Trophoblast cell (in vitro differentiated cells and primary cell): ENCODE measurements around the gene LRP1.

Source experiments
- DNase-seq, 2 donors: peaks; one replicate each; pipeline ENCODE4 v3.0.0-alpha.2; 2016
- H2AFZ ChIP-seq: 2 replicates; pipeline ENCODE4 v1.6.1; 2013; ENCODE audit warnings: low read length, moderate library complexity, mild to moderate bottlenecking; ENCODE audit not compliant: insufficient read depth, poor library complexity
- H2AK5ac ChIP-seq: 2 replicates; pipeline ENCODE4 v1.6.1; 2013; ENCODE audit warnings: mild to moderate bottlenecking, low read length
- H2BK120ac ChIP-seq: 2 replicates; pipeline ENCODE4 v1.6.1; 2013; ENCODE audit warnings: low read length, mild to moderate bottlenecking, moderate library complexity; ENCODE audit not compliant: insufficient read depth, poor library complexity
- H2BK12ac ChIP-seq: 2 replicates; pipeline ENCODE4 v1.6.1; 2013; ENCODE audit warnings: mild to moderate bottlenecking, low read length, moderate library complexity
- H2BK5ac ChIP-seq: 2 replicates; pipeline ENCODE4 v1.6.1; 2013; ENCODE audit warnings: low read length, low read depth, moderate library complexity, mild to moderate bottlenecking; ENCODE audit not compliant: poor library complexity
- H3K14ac ChIP-seq: 2 replicates; pipeline ENCODE4 v1.6.1; 2013; ENCODE audit warnings: mild to moderate bottlenecking, low read length
- H3K18ac ChIP-seq: 2 replicates; pipeline ENCODE4 v1.6.1; 2013; ENCODE audit warnings: mild to moderate bottlenecking, low read length
- H3K23ac ChIP-seq: 2 replicates; pipeline ENCODE4 v1.6.1; 2013; ENCODE audit warnings: low read length
- H3K27ac ChIP-seq: 2 replicates; pipeline ENCODE4 v1.5.1; 2013; ENCODE audit warnings: low read depth, mild to moderate bottlenecking, inconsistent platforms, low read length, moderate library complexity
- H3K27me3 ChIP-seq: 2 replicates; pipeline ENCODE4 v1.6.1; 2013; ENCODE audit warnings: inconsistent platforms, mild to moderate bottlenecking, low read length, moderate library complexity; ENCODE audit not compliant: insufficient read depth
- H3K36me3 ChIP-seq, 2 experiments: 1 replicate in 1 of 2; 2 replicates in 1 of 2; pipeline ENCODE4 v1.6.1; 2013; ENCODE audit warnings: low read length in 2 of 2, mild to moderate bottlenecking in 2 of 2, moderate library complexity in 1 of 2; ENCODE audit not compliant: insufficient read depth in 2 of 2, control insufficient read depth in 1 of 2
- H3K4ac ChIP-seq: 2 replicates; pipeline ENCODE4 v1.6.1; 2013; ENCODE audit warnings: low read depth, mild to moderate bottlenecking, low read length, moderate library complexity
- H3K4me1 ChIP-seq, 2 experiments: 1 replicate in 1 of 2; 2 replicates in 1 of 2; pipeline ENCODE4 v1.6.1; 2013; ENCODE audit warnings: low read length in 2 of 2, mild to moderate bottlenecking in 2 of 2, moderate library complexity in 1 of 2; ENCODE audit not compliant: insufficient read depth in 2 of 2, control insufficient read depth in 1 of 2
- H3K4me2 ChIP-seq: 2 replicates; pipeline ENCODE4 v1.6.1; 2013; ENCODE audit warnings: inconsistent platforms, mild to moderate bottlenecking, low read length, moderate library complexity
- H3K4me3 ChIP-seq: 2 replicates; pipeline ENCODE4 v1.5.1; 2013; ENCODE audit warnings: mild to moderate bottlenecking, low read depth, low read length, inconsistent platforms
- H3K79me1 ChIP-seq: one replicate; pipeline ENCODE4 v1.6.1; 2013; ENCODE audit warnings: low read length
- H3K79me2 ChIP-seq: 2 replicates; pipeline ENCODE4 v1.6.1; 2013; ENCODE audit warnings: low read length, mild to moderate bottlenecking; ENCODE audit not compliant: control insufficient read depth, insufficient read depth, poor library complexity
- H3K9ac ChIP-seq: 2 replicates; pipeline ENCODE4 v1.6.1; 2013; ENCODE audit warnings: mild to moderate bottlenecking, low read length
- H3K9me3 ChIP-seq: 2 replicates; pipeline ENCODE4 v1.6.1; 2013; ENCODE audit warnings: low read depth, mild to moderate bottlenecking, control low read depth, inconsistent platforms, low read length; ENCODE audit not compliant: insufficient read depth
- H4K12ac ChIP-seq: 2 replicates; pipeline ENCODE4 v1.6.1; 2013; ENCODE audit warnings: low read depth, mild to moderate bottlenecking, low read length, moderate library complexity
- H4K8ac ChIP-seq: 2 replicates; pipeline ENCODE4 v1.6.1; 2013; ENCODE audit warnings: low read depth, mild to moderate bottlenecking, low read length, moderate library complexity
- H4K91ac ChIP-seq: one replicate; pipeline ENCODE4 v1.6.1; 2013; ENCODE audit warnings: low read depth, mild to moderate bottlenecking, low read length, moderate library complexity
- WGBS: extraction: QIAGEN DNeasy Blood & Tissue Kit; methylation state at CpG from one replicate; pipeline ENCODE4 v1.1.7; 2013; ENCODE audit warnings: missing lambda C conversion rate; ENCODE audit not compliant: insufficient read length, insufficient coverage; ENCODE audit errors: extremely low coverage; 5-methylcytosine and 5-hydroxymethylcytosine counted together

LRP1 gene

DNA sequence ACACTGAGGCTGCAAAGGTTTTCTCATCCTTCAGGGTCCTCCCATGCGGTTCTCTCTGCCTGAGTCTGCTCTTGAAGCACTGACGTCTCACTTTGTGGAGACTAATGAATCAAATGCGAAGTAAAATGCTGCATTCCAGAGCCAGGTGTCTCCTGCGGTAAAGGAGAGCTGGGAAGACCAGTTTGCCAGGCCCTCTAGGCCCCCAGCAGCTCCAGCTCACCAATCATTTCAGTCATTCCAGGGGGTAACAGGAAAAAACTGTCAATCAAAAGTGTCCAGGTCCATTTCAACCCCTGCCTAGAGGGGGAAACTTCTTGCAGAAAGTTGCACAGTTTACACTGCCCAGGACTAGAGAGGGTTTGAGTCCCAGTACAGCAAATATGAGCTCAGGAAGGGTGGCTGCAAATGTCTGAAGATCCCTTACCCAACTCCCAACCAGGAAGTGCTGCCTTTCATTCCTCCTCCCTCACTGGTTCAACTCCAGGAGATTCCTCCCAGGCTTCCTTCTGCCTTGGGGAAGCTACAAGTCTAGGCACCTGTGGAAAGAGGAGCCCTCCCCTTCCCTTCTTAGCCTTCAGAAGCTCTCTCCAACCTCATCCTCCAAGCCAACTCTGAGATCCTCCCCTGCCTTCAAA, 85.6 kb downstream of the LRP1 start:
- peaks cover 17 to 35% of the 10 kb centered on the region in 2 experiments for H3K4me1 ChIP-seq
- H4K91ac ChIP-seq, result no peak overlapping the region
- H2BK5ac ChIP-seq, result no peak overlapping the region
- H2AFZ ChIP-seq, result peak overlapping the region; percentile 18
- no peak overlapping the region for H4K12ac ChIP-seq
- peak; percentile 73 to 88 for DNase-seq
- H2BK12ac ChIP-seq, result no peak overlapping the region
- no peaks in the 10 kb centered on the region for H3K79me2 ChIP-seq
- peaks cover 37% of the 10 kb centered on the region for H3K27me3 ChIP-seq
- peak overlapping the region; percentile 33 for H3K27ac ChIP-seq
- H2AK5ac ChIP-seq, result no peak overlapping the region
- no peak overlapping the region for H3K23ac ChIP-seq
- H4K8ac ChIP-seq, result no peak overlapping the region
- WGBS, result no CpG with 5 or more reads among the region's 4 CpGs
- H3K4ac ChIP-seq, result no peak overlapping the region
- no peak overlapping the region for H3K9ac ChIP-seq
- H3K18ac ChIP-seq, result no peak overlapping the region
- H3K36me3 ChIP-seq, result peaks cover 38 to 42% of the 10 kb centered on the region in 2 experiments
- peaks cover 10% of the 10 kb centered on the region for H3K9me3 ChIP-seq
- H3K79me1 ChIP-seq, result no peaks in the 10 kb centered on the region
- no peak overlapping the region for H3K4me3 ChIP-seq
- no peak overlapping the region for H2BK120ac ChIP-seq
- H3K4me2 ChIP-seq, result peak overlapping the region; percentile 67
- no peak overlapping the region for H3K14ac ChIP-seq

DNA sequence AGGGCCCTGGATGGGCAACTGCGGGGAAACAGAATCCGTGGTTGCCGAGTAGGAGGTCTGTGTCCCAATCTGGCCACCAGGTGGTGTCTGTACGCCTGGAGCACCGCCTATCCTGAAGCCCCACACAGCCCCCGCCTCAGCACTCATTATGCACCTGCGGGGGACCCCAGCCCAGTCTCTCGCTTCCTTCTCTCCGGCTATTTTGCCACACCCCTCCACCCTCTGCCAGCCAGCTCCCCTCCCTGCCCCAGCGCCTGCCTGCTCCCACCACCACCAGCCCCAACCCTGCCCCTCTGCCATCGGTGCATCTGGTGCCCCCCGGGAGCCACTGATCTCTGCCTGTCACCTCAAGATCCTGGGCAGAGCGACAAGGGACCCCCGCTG, 86.1 kb downstream of the LRP1 start:
- no CpG with 5 or more reads among the region's 14 CpGs for WGBS
- H3K18ac ChIP-seq, result no peak overlapping the region
- H3K4me2 ChIP-seq, result peak overlapping the region; percentile 67
- no peak overlapping the region for H3K23ac ChIP-seq
- H2BK5ac ChIP-seq, result no peak overlapping the region
- H2AK5ac ChIP-seq, result no peak overlapping the region
- H2BK12ac ChIP-seq, result no peak overlapping the region
- no peak overlapping the region for H4K8ac ChIP-seq
- peaks cover 10% of the 10 kb centered on the region for H3K9me3 ChIP-seq
- no peak overlapping the region for H3K9ac ChIP-seq
- no peak overlapping the region for H3K14ac ChIP-seq
- H3K4me3 ChIP-seq, result no peak overlapping the region
- peak overlapping the region; percentile 18 for H2AFZ ChIP-seq
- peak; percentile 56 to 76 for DNase-seq
- H3K79me2 ChIP-seq, result no peaks in the 10 kb centered on the region
- no peaks in the 10 kb centered on the region for H3K79me1 ChIP-seq
- peak overlapping the region; percentile 6 for H3K27ac ChIP-seq
- no peak overlapping the region for H4K12ac ChIP-seq
- no peak overlapping the region for H2BK120ac ChIP-seq
- H3K27me3 ChIP-seq, result peaks cover 42% of the 10 kb centered on the region
- peaks cover 17 to 35% of the 10 kb centered on the region in 2 experiments for H3K4me1 ChIP-seq
- H3K36me3 ChIP-seq, result peaks cover 33 to 36% of the 10 kb centered on the region in 2 experiments
- no peak overlapping the region for H3K4ac ChIP-seq
- no peak overlapping the region for H4K91ac ChIP-seq

DNA sequence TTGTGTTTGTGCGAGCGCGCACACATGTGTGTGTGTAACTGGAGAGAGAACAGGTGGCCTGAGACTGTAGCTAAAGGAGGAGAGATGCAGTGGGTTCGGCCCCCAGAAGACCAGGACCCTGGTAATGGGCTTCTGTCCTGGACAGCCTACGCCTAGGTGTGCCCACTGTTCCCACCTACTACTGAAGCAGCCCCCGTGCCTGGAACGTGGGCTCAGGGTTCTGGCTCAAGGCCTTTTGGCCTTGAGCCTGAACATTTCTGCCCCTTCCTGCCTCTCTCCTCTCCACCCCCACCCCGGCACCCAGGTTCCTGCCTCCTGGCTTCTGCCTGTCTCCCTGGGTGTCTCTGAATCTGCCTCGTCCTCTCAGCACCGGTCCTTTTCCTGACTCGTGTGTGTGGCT, 86.8 kb downstream of the LRP1 start:
- peaks cover 12% of the 10 kb centered on the region for H3K9me3 ChIP-seq
- H2AFZ ChIP-seq, result no peak overlapping the region
- H3K4me3 ChIP-seq, result no peak overlapping the region
- H2BK5ac ChIP-seq, result no peak overlapping the region
- H3K79me1 ChIP-seq, result no peaks in the 10 kb centered on the region
- no peak overlapping the region for H3K4ac ChIP-seq
- no peak overlapping the region for H3K14ac ChIP-seq
- no peak overlapping the region for H3K27ac ChIP-seq
- no CpG with 5 or more reads among the region's 11 CpGs for WGBS
- H4K12ac ChIP-seq, result no peak overlapping the region
- H2BK120ac ChIP-seq, result no peak overlapping the region
- no peak overlapping the region for H3K18ac ChIP-seq
- no peaks in the 10 kb centered on the region for H3K79me2 ChIP-seq
- H3K27me3 ChIP-seq, result peaks cover 49% of the 10 kb centered on the region
- H3K36me3 ChIP-seq, result peaks cover 26 to 30% of the 10 kb centered on the region in 2 experiments
- H3K23ac ChIP-seq, result no peak overlapping the region
- H3K9ac ChIP-seq, result no peak overlapping the region
- no peak overlapping the region for H3K4me2 ChIP-seq
- no peak overlapping the region for H4K91ac ChIP-seq
- DNase-seq, result no peak
- no peak overlapping the region for H4K8ac ChIP-seq
- no peak overlapping the region for H2BK12ac ChIP-seq
- H2AK5ac ChIP-seq, result no peak overlapping the region
- peaks cover 17 to 35% of the 10 kb centered on the region in 2 experiments for H3K4me1 ChIP-seq

DNA sequence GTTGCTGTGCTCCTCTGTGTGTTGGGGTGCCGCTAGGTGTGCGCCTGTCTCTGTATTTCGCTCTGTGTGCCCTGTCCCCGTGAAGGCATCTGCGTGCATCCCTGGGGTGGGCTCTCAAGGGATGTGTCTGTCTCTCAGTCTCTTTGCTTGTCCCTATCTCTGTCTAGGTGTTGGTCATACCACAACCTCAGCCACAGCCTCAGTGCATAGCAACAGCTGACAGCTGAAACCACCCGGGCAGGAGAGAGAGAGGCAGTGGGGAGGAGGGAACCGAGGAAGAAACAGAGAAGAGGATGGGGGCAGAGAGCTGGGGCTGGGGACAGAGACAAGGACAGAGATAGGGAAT, 87.4 kb downstream of the LRP1 start:
- Histone ChIP-seq H3K4me3 (no peak overlapping the region), H3K36me3 (peaks cover 21 to 24% of the 10 kb centered on the region in 2 experiments), H4K91ac (no peak overlapping the region), H3K18ac (no peak overlapping the region), H2BK12ac (no peak overlapping the region), H3K23ac (no peak overlapping the region), H4K12ac (no peak overlapping the region), H3K9me3 (peaks cover 12% of the 10 kb centered on the region), H3K4ac (no peak overlapping the region), H3K27ac (no peak overlapping the region), H3K4me1 (peaks cover 17 to 35% of the 10 kb centered on the region in 2 experiments), H2BK5ac (no peak overlapping the region), H2AFZ (no peak overlapping the region), H3K9ac (no peak overlapping the region), H3K14ac (no peak overlapping the region), H2AK5ac (no peak overlapping the region), H3K4me2 (peak overlapping the region; percentile 58), H3K27me3 (peaks cover 52% of the 10 kb centered on the region), H3K79me1 (no peaks in the 10 kb centered on the region), H4K8ac (no peak overlapping the region), H3K79me2 (no peaks in the 10 kb centered on the region), H2BK120ac (no peak overlapping the region)
- no CpG with 5 or more reads among the region's 7 CpGs for WGBS
- DNase-seq, result peak in 1 of 2 donors; percentile 29
